ENCODE measurements around the gene GDF11.

DNA sequence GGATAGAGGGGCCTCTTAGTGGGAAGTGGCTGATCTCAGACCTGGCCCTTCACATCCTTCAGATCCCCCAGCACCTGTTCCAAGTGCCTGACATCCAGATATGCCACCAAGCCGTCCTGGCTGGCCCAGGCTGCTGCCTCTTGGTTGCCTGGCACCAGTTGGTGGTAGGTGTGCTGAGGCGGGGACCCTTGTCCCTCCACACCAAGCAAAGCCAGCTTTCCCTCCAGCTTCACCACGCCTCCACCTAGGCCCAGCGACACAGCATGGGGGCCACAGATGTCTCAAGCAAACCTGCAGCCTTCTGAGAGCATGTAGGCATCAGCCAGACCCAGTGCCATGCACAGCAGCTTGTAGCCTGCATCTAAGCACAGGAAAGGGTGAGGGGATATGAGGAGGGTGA is 10.6 kb upstream of the GDF11 start:
- no peak for TF ChIP-seq POLR2A (IDR thresholded peaks at IDR 0.05)
- TF ChIP-seq, protein P1, sequence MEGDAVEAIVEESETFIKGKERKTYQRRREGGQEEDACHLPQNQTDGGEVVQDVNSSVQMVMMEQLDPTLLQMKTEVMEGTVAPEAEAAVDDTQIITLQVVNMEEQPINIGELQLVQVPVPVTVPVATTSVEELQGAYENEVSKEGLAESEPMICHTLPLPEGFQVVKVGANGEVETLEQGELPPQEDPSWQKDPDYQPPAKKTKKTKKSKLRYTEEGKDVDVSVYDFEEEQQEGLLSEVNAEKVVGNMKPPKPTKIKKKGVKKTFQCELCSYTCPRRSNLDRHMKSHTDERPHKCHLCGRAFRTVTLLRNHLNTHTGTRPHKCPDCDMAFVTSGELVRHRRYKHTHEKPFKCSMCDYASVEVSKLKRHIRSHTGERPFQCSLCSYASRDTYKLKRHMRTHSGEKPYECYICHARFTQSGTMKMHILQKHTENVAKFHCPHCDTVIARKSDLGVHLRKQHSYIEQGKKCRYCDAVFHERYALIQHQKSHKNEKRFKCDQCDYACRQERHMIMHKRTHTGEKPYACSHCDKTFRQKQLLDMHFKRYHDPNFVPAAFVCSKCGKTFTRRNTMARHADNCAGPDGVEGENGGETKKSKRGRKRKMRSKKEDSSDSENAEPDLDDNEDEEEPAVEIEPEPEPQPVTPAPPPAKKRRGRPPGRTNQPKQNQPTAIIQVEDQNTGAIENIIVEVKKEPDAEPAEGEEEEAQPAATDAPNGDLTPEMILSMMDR (IDR thresholded peaks at IDR 0.05), result no peak
